GM10847 (cell line): Measurements from ENCODE around the gene SMG7.

Source experiments
- POLR2A ChIP-seq: IDR thresholded peaks from 2 replicates; pipeline ENCODE4 v1.6.1; 2011; ENCODE audit not compliant: insufficient read length; ENCODE audit errors: extremely low read depth

SMG7 gene

DNA sequence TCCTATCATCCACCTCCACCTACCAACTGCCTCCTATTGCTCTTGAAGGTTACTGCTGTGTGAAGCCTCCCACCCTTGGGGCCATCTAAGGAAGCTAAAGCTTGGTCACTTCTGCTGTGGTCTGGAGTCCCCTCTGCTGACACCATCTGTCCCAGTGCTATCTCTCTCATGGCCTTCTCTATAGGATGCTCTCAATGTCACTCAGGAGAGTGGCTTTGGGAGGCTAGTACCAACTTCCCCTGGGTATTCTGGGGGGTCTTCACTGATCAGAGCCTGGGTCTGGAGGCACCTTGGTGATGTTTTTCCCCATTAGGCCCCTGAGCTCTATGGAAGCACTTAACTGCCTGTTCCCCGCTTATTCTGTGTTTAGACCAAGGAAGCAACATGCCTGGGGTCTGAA is 130.2 kb downstream of the SMG7 start:
- TF ChIP-seq POLR2A, result no peak
